ENCODE results near the gene TNKS2.

DNA sequence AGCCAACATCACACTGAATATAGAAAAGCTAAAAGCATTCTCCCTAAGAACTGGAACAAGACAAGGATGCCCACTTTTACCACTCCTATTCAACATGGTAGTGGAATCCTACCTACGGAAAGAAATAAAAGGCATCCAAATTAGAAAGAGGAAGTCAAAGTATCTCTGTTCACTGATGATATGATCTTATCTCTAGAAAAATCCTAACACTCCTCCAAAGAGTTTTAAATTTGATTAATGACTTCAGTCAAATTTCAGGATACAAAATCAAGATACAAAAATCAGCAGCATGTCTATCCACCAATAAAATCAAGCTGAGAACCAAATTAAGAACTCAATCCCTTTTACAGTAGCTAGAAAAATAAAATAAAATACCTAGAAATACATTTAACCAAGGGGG, 35.3 kb upstream of the TNKS2 start:
- TF ChIP-seq, protein P1, sequence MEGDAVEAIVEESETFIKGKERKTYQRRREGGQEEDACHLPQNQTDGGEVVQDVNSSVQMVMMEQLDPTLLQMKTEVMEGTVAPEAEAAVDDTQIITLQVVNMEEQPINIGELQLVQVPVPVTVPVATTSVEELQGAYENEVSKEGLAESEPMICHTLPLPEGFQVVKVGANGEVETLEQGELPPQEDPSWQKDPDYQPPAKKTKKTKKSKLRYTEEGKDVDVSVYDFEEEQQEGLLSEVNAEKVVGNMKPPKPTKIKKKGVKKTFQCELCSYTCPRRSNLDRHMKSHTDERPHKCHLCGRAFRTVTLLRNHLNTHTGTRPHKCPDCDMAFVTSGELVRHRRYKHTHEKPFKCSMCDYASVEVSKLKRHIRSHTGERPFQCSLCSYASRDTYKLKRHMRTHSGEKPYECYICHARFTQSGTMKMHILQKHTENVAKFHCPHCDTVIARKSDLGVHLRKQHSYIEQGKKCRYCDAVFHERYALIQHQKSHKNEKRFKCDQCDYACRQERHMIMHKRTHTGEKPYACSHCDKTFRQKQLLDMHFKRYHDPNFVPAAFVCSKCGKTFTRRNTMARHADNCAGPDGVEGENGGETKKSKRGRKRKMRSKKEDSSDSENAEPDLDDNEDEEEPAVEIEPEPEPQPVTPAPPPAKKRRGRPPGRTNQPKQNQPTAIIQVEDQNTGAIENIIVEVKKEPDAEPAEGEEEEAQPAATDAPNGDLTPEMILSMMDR (IDR thresholded peaks at IDR 0.05), result no peak
- no peak for TF ChIP-seq EZH2 (IDR thresholded peaks at IDR 0.05)
- TF ChIP-seq EZH2phosphoT487 (IDR thresholded peaks at IDR 0.05), result no peak

Measured in neural progenitor cell (in vitro differentiated cells).